GM23338 (cell line): Measurements from ENCODE around the gene PIK3C2G. TPM values are rescaled to one million over a fixed set of nuclear protein-coding genes. Genes with fewer than 3 reads are reported as not detected.

Experiments used
- ATAC-seq: fragments of 200-7000 bp; cut with Tn5 transposase; 3 replicates; pipeline ENCODE4 v1.9.1; 2020
- DNase-seq: peaks from one replicate; pipeline ENCODE4 v3.0.0-alpha.2; 2015; ENCODE audit warnings: low spot score
- H2AFZ ChIP-seq: fragments of 200-600 bp; sonication (generic); 2 replicates; pipeline ENCODE4 v1.8.0; 2016; ENCODE audit warnings: antibody characterized with exemption, mild to moderate bottlenecking, moderate library complexity
- H3F3A ChIP-seq: fragments of 200-600 bp; sonication (generic); replicated peaks from 2 replicates; pipeline ENCODE4 v1.8.0; 2017; ENCODE audit warnings: antibody characterized with exemption, mixed run types, low read depth
- H3K27ac ChIP-seq: fragments of 200-600 bp; sonication (generic); 2 replicates; pipeline ENCODE4 v1.6.1; 2016; ENCODE audit warnings: low read depth
- H3K27me3 ChIP-seq: fragments of 200-600 bp; sonication (generic); 2 replicates; pipeline ENCODE4 v1.8.0; 2016; ENCODE audit warnings: mild to moderate bottlenecking, mixed run types, moderate library complexity; ENCODE audit not compliant: insufficient read depth
- H3K36me3 ChIP-seq: fragments of 200-600 bp; sonication (generic); 2 replicates; pipeline ENCODE4 v1.8.0; 2016; ENCODE audit warnings: mild to moderate bottlenecking; ENCODE audit not compliant: insufficient read depth
- H3K4me1 ChIP-seq: fragments of 200-600 bp; sonication (generic); 2 replicates; pipeline ENCODE4 v1.8.0; 2016; ENCODE audit warnings: mild to moderate bottlenecking, moderate library complexity; ENCODE audit not compliant: insufficient read depth
- H3K4me2 ChIP-seq: fragments of 200-600 bp; sonication (generic); 2 replicates; pipeline ENCODE4 v1.7.1; 2017; ENCODE audit warnings: mixed run types
- H3K4me3 ChIP-seq: fragments of 200-600 bp; sonication (generic); 2 replicates; pipeline ENCODE4 v1.6.1; 2016; ENCODE audit warnings: mixed run types
- H3K79me2 ChIP-seq: fragments of 200-600 bp; sonication (generic); replicated peaks from 2 replicates; pipeline ENCODE4 v1.8.0; 2017; ENCODE audit warnings: mild to moderate bottlenecking; ENCODE audit not compliant: insufficient read depth
- H3K9me2 ChIP-seq: fragments of 200-600 bp; sonication (generic); 2 replicates; pipeline ENCODE4 v1.8.0; 2017; ENCODE audit not compliant: insufficient read depth
- H4K20me1 ChIP-seq: fragments of 200-600 bp; sonication (generic); replicated peaks from 2 replicates; pipeline ENCODE4 v1.8.0; 2017; ENCODE audit warnings: mild to moderate bottlenecking; ENCODE audit not compliant: insufficient read depth
- H3K27ac Mint-ChIP-seq: 2 replicates; pipeline ENCODE4 v1.8.0; 2020; ENCODE audit warnings: inconsistent platforms, mild to moderate bottlenecking, moderate library complexity, mixed read lengths
- H3K27me3 Mint-ChIP-seq: 3 replicates; pipeline ENCODE4 v1.8.0; 2022; ENCODE audit warnings: low read depth, mild to moderate bottlenecking, moderate library complexity, mixed read lengths, inconsistent platforms; ENCODE audit not compliant: insufficient read depth, poor library complexity
- H3K36me3 Mint-ChIP-seq: 3 replicates; pipeline ENCODE4 v1.8.0; 2021; ENCODE audit warnings: low read depth, mild to moderate bottlenecking, inconsistent platforms, moderate library complexity, mixed read lengths
- H3K4me1 Mint-ChIP-seq: 3 replicates; pipeline ENCODE4 v1.8.0; 2020; ENCODE audit warnings: mild to moderate bottlenecking, inconsistent platforms, mixed read lengths
- H3K4me3 Mint-ChIP-seq: 3 replicates; pipeline ENCODE4 v1.8.0; 2021; ENCODE audit warnings: moderate library complexity, mild to moderate bottlenecking, inconsistent platforms, mixed read lengths
- H3K9me3 Mint-ChIP-seq: 3 replicates; pipeline ENCODE4 v1.8.0; 2020; ENCODE audit warnings: moderate library complexity, mild to moderate bottlenecking, inconsistent platforms, mixed read lengths
- CREB1 ChIP-seq: fragments of 250-450 bp; sonication (Bioruptor Pico); IDR thresholded peaks from 2 replicates; pipeline ENCODE4 v1.5.0; 2020; ENCODE audit warnings: low read depth, mild to moderate bottlenecking, moderate library complexity
- EZH2 ChIP-seq: fragments of 200-600 bp; sonication (generic); IDR thresholded peaks from one replicate; pipeline ENCODE4 v1.8.0; 2017; ENCODE audit warnings: antibody characterized with exemption, mild to moderate bottlenecking, low read depth; ENCODE audit not compliant: unreplicated experiment
- EZH2phosphoT487 ChIP-seq: fragments of 200-600 bp; sonication (generic); IDR thresholded peaks from one replicate; pipeline ENCODE4 v1.8.1; 2018; ENCODE audit warnings: antibody characterized with exemption; ENCODE audit not compliant: unreplicated experiment
- JUNB ChIP-seq: IDR thresholded peaks from one replicate; pipeline ENCODE4 v1.6.1; 2016; ENCODE audit warnings: antibody characterized with exemption; ENCODE audit not compliant: unreplicated experiment
- NANOG ChIP-seq: IDR thresholded peaks from 2 replicates; pipeline ENCODE4 v1.6.1; 2016; ENCODE audit warnings: antibody characterized with exemption, borderline replicate concordance
- POLR2AphosphoS5 ChIP-seq: IDR thresholded peaks from 2 replicates; pipeline ENCODE4 v1.6.1; 2016; ENCODE audit warnings: antibody characterized with exemption, low read depth
- STAT1 ChIP-seq: IDR thresholded peaks from one replicate; pipeline ENCODE4 v1.6.1; 2016; ENCODE audit warnings: antibody characterized with exemption; ENCODE audit not compliant: unreplicated experiment
- ZNF331 ChIP-seq: fragments of 250-450 bp; sonication (Bioruptor Pico); IDR thresholded peaks from 2 replicates; pipeline ENCODE4 v1.5.0; 2020; ENCODE audit warnings: low read depth, mild to moderate bottlenecking, moderate library complexity
- polyA plus RNA-seq: library from polyadenylated mRNA; unstranded; fragments of >200 nt; fragmentation: Nextera tagmentation; extraction: Ambion mirVana; gene quantifications from 2 replicates; pipeline ENCODE4 v1.2.1, GENCODE V29; 2016
- total RNA-seq: library from RNA; depleted of rRNA; stranded (reverse); fragments of >200 nt; shearing (Covaris generic); gene quantifications from 2 replicates; pipeline ENCODE4 v1.2.3, GENCODE V29; 2014
- TF ChIP-seq, protein P1 (sequence below): IDR thresholded peaks from 2 replicates; pipeline ENCODE4 v1.6.1; 2016; ENCODE audit warnings: antibody characterized with exemption
- TF ChIP-seq, protein P2 (sequence below), 2 experiments: fragments of 200-600 bp in 1 of 2; sonication (generic) in 1 of 2; conservative IDR thresholded peaks; 2 replicates each; pipeline versions ENCODE4 v1.5.1 to v1.6.1; 2016 to 2017; ENCODE audit warnings: antibody characterized with exemption in 2 of 2, low read depth in 2 of 2, mild to moderate bottlenecking in 2 of 2, moderate library complexity in 1 of 2
- TF ChIP-seq, protein P3 (sequence below): fragments of 250-450 bp; sonication (Bioruptor Pico); IDR thresholded peaks from 2 replicates; pipeline ENCODE4 v1.5.0; 2020; ENCODE audit warnings: mild to moderate bottlenecking, moderate library complexity

Gene PIK3C2G
- total and polyA plus RNA-seq, 2 experiments from 2014 or later = not detected

DNA sequence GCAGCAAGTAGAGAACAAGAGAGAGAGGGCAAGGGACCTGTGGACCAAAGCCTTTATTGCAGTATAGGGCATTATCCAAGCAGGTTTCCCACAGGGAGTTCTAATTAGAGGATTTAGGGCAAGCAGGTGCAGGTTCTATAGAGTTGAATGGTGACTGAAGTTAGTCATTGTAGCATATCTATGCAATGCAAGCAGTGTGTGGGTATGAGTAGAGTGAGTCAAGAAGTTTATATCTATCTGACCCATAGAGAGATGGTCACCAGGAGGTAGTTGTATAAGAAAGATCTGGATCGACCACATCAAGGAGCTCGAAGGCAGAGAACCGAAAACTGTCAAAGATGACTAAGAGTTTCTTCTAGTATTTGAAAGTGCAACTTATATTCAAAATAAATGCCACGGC lies 309.2 kb downstream of the PIK3C2G start (continued):
- TF ChIP-seq, protein P1, sequence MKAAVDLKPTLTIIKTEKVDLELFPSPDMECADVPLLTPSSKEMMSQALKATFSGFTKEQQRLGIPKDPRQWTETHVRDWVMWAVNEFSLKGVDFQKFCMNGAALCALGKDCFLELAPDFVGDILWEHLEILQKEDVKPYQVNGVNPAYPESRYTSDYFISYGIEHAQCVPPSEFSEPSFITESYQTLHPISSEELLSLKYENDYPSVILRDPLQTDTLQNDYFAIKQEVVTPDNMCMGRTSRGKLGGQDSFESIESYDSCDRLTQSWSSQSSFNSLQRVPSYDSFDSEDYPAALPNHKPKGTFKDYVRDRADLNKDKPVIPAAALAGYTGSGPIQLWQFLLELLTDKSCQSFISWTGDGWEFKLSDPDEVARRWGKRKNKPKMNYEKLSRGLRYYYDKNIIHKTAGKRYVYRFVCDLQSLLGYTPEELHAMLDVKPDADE = no peak
- TF ChIP-seq EZH2 = no peak

DNA sequence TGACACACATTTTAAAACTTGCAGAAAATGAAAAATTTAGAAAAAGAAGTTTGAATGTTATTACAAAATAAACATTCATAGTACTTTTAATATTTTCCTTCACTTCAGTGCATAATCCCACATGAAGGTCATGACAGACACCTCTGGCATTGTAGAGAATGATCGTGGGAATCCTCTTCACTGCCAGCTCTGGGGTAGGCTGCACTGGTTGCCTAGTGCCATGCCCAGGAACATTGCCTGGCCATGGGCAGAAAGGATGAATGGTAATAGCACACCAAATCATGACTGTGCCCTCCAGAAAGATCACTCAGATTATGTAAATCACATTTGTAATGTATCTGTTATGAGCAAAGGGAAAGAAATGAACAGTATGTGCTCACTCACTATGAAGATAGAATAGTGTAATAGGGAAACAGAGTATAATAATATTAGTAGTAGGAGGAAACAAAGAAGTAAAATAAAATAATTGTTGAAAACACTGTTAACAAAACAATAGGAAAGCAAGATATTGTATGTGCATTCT lies 314.8 kb downstream of the PIK3C2G start:
- Mint-ChIP-seq H3K4me3 (no peak overlapping the region), H3K9me3 (no peaks in the 10 kb centered on the region), H3K27me3 (no peaks in the 10 kb centered on the region), H3K36me3 (no peaks in the 10 kb centered on the region), H3K4me1 (no peaks in the 10 kb centered on the region), H3K27ac (no peak overlapping the region)
- H3K9me2 ChIP-seq = no peaks in the 10 kb centered on the region
- no peak for ATAC-seq
- H3K27me3 ChIP-seq = no peaks in the 10 kb centered on the region
- H3F3A ChIP-seq = no peaks in the 10 kb centered on the region
- TF ChIP-seq, protein P2, sequence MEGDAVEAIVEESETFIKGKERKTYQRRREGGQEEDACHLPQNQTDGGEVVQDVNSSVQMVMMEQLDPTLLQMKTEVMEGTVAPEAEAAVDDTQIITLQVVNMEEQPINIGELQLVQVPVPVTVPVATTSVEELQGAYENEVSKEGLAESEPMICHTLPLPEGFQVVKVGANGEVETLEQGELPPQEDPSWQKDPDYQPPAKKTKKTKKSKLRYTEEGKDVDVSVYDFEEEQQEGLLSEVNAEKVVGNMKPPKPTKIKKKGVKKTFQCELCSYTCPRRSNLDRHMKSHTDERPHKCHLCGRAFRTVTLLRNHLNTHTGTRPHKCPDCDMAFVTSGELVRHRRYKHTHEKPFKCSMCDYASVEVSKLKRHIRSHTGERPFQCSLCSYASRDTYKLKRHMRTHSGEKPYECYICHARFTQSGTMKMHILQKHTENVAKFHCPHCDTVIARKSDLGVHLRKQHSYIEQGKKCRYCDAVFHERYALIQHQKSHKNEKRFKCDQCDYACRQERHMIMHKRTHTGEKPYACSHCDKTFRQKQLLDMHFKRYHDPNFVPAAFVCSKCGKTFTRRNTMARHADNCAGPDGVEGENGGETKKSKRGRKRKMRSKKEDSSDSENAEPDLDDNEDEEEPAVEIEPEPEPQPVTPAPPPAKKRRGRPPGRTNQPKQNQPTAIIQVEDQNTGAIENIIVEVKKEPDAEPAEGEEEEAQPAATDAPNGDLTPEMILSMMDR (conservative IDR thresholded peaks at IDR 0.05; ENCODE audit: low read depth in 2 of 2) = no peak
- TF ChIP-seq POLR2AphosphoS5 (no peak), JUNB (no peak), NANOG (no peak), EZH2phosphoT487 (no peak), ZNF331 (CRISPR knock-in tag) (no peak), STAT1 (no peak), CREB1 (no peak)
- TF ChIP-seq, protein P3, sequence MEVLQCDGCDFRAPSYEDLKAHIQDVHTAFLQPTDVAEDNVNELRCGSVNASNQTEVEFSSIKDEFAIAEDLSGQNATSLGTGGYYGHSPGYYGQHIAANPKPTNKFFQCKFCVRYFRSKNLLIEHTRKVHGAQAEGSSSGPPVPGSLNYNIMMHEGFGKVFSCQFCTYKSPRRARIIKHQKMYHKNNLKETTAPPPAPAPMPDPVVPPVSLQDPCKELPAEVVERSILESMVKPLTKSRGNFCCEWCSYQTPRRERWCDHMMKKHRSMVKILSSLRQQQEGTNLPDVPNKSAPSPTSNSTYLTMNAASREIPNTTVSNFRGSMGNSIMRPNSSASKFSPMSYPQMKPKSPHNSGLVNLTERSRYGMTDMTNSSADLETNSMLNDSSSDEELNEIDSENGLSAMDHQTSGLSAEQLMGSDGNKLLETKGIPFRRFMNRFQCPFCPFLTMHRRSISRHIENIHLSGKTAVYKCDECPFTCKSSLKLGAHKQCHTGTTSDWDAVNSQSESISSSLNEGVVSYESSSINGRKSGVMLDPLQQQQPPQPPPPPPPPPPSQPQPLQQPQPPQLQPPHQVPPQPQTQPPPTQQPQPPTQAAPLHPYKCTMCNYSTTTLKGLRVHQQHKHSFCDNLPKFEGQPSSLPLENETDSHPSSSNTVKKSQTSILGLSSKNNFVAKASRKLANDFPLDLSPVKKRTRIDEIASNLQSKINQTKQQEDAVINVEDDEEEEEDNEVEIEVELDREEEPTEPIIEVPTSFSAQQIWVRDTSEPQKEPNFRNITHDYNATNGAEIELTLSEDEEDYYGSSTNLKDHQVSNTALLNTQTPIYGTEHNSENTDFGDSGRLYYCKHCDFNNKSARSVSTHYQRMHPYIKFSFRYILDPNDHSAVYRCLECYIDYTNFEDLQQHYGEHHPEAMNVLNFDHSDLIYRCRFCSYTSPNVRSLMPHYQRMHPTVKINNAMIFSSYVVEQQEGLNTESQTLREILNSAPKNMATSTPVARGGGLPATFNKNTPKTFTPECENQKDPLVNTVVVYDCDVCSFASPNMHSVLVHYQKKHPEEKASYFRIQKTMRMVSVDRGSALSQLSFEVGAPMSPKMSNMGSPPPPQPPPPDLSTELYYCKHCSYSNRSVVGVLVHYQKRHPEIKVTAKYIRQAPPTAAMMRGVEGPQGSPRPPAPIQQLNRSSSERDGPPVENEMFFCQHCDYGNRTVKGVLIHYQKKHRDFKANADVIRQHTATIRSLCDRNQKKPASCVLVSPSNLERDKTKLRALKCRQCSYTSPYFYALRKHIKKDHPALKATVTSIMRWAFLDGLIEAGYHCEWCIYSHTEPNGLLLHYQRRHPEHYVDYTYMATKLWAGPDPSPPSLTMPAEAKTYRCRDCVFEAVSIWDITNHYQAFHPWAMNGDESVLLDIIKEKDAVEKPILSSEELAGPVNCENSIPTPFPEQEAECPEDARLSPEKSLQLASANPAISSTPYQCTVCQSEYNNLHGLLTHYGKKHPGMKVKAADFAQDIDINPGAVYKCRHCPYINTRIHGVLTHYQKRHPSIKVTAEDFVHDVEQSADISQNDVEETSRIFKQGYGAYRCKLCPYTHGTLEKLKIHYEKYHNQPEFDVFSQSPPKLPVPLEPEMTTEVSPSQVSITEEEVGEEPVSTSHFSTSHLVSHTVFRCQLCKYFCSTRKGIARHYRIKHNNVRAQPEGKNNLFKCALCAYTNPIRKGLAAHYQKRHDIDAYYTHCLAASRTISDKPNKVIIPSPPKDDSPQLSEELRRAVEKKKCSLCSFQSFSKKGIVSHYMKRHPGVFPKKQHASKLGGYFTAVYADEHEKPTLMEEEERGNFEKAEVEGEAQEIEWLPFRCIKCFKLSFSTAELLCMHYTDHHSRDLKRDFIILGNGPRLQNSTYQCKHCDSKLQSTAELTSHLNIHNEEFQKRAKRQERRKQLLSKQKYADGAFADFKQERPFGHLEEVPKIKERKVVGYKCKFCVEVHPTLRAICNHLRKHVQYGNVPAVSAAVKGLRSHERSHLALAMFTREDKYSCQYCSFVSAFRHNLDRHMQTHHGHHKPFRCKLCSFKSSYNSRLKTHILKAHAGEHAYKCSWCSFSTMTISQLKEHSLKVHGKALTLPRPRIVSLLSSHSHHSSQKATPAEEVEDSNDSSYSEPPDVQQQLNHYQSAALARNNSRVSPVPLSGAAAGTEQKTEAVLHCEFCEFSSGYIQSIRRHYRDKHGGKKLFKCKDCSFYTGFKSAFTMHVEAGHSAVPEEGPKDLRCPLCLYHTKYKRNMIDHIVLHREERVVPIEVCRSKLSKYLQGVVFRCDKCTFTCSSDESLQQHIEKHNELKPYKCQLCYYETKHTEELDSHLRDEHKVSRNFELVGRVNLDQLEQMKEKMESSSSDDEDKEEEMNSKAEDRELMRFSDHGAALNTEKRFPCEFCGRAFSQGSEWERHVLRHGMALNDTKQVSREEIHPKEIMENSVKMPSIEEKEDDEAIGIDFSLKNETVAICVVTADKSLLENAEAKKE (CRISPR knock-in tag) = no peak
- TF ChIP-seq, protein P1 = no peak
- no peaks in the 10 kb centered on the region for H3K36me3 ChIP-seq
- no peak overlapping the region for H3K27ac ChIP-seq
- no peaks in the 10 kb centered on the region for H4K20me1 ChIP-seq
- no peak overlapping the region for H3K4me3 ChIP-seq
- no peaks in the 10 kb centered on the region for H3K79me2 ChIP-seq
- H3K4me1 ChIP-seq = no peaks in the 10 kb centered on the region
- no peak overlapping the region for H3K4me2 ChIP-seq
- no peak for DNase-seq
- no peak overlapping the region for H2AFZ ChIP-seq
